Measurements from ENCODE around the gene RTP2. TPM values are rescaled to one million over a fixed set of nuclear protein-coding genes. Genes with fewer than 3 reads are reported as not detected.

Gene RTP2
- total and polyA plus RNA-seq, 9 of the 15 experiments (the other 6 are each of a cell fraction or from before 2014, with no cell fraction given), result not detected

GRCh38 chr3:187735383-187735782 is 33.0 kb upstream of the RTP2 start:
- DNase-seq (ENCODE audit: extremely low read depth in 1 of 4, low spot score in 3 of 4) (no peak), ATAC-seq (no peak), FAIRE-seq (no peak)
- no TSS peak for BruUV-seq (replicated peaks)
- Histone ChIP-seq H3K4me3 (no peak overlapping the region), H3K4me1 (replicated peaks in 1 of 2; ENCODE audit: control insufficient read depth in 2 of 2, insufficient read depth in 2 of 2, low read length in 2 of 2) (peaks cover 29 to 41% of the 10 kb centered on the region in 2 experiments), H4K20me1 (replicated peaks; ENCODE audit: control insufficient read depth, insufficient read depth, low read length) (peaks cover 16% of the 10 kb centered on the region), H3K9ac (ENCODE audit: insufficient read depth in 1 of 2, low read depth in 2 of 2, low read length in 2 of 2) (no peak overlapping the region), H3K9me1 (ENCODE audit: control insufficient read depth, insufficient read depth, low read length) (no peaks in the 10 kb centered on the region), H3K27ac (ENCODE audit: extremely low read depth, low read depth, low read length) (no peak overlapping the region), H2AFZ (ENCODE audit: low read depth, low read length) (no peak overlapping the region), H3K4me2 (ENCODE audit: insufficient read depth, low read length) (no peak overlapping the region), H3K9me3 (replicated peaks; ENCODE audit: control insufficient read depth, insufficient read depth, low read depth, low read length) (no peaks in the 10 kb centered on the region), H3K27me3 (ENCODE audit: control insufficient read depth in 2 of 2, insufficient read depth in 2 of 2, low read length in 2 of 2) (peaks cover 0 to 13% of the 10 kb centered on the region in 2 experiments; a peak in 1 of 5 replicates), H3K36me3 (ENCODE audit: control insufficient read depth, insufficient read depth, low read length) (no peaks in the 10 kb centered on the region), H3K79me2 (ENCODE audit: control insufficient read depth, insufficient read depth, low read length) (no peaks in the 10 kb centered on the region)
- ChIA-PET POLR2A (no interaction called here), CTCF (ENCODE audit: low intra/inter-chr PET ratio) (interaction anchor here (0.6 kb wide), 1 partner anchor 189 kb away, joined by 4 read pairs; no protein-coding TSS in a partner anchor)
- in situ Hi-C loops (cut with MboI), result loop anchor here (25.0 kb wide), 1 partner anchor 1402 kb away; no protein-coding TSS in a partner anchor
- 58% methylated on average over 3 of the region's 3 CpGs for WGBS (ENCODE audit: insufficient coverage, low coverage, missing lambda C conversion rate)
- TF ChIP-seq CREB3 (tag; conservative IDR thresholded peaks at IDR 0.05; ENCODE audit: low read depth), result no peak
- TF ChIP-seq ZNF79 (CRISPR knock-in tag; IDR thresholded peaks at IDR 0.05; ENCODE audit: low read depth), result no peak
- no peak for TF ChIP-seq CBFB (CRISPR knock-in tag; IDR thresholded peaks at IDR 0.05)
- TF ChIP-seq MNT (conservative IDR thresholded peaks at IDR 0.05), result no peak
- TF ChIP-seq YBX1 (IDR thresholded peaks at IDR 0.05), result no peak
- TF ChIP-seq HOMEZ (CRISPR knock-in tag; IDR thresholded peaks at IDR 0.05), result no peak
- no peak for TF ChIP-seq MED1 (CRISPR knock-in tag; IDR thresholded peaks at IDR 0.05; ENCODE audit: borderline replicate concordance)
- intact Hi-C loops (cut with micrococcal nuclease), result no loop called here

Measured in K562 (cell line).